Stimulated activated CD8-positive, alpha-beta memory T cell treated with anti-CD3 and anti-CD28 coated beads, Interleukin-15, amount 100 ng/mL, for 4 hours (primary cell): ENCODE data around the gene CFAP65.

Experiments
- DNase-seq, 2 donors: peaks; one replicate each; pipeline ENCODE4 v3.0.0-alpha.2; 2020; ENCODE audit warnings: low read depth in 2 of 2

CFAP65 gene

GRCh38 chr2:219030177-219030940, 11.0 kb downstream of the CFAP65 start:
- DNase-seq, result no peak

DNA sequence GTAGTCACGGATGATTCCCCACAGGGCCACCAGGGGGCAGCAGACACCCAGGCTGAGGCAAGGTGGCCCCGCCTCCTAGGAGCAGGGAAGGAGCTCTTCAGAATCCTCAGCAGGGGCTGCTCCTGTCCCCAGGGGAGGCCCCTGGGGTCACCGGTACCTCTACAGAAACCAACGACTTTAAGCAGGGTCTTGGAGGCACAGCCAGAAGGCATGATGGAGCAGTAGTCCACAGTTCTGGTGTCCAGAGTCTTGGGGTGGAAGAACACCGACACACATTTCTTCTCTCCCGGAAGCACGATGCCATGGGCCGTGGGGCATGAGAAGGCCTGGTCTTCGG, 11.5 kb downstream of the CFAP65 start:
- DNase-seq, result peak; percentile 37 to 49

DNA sequence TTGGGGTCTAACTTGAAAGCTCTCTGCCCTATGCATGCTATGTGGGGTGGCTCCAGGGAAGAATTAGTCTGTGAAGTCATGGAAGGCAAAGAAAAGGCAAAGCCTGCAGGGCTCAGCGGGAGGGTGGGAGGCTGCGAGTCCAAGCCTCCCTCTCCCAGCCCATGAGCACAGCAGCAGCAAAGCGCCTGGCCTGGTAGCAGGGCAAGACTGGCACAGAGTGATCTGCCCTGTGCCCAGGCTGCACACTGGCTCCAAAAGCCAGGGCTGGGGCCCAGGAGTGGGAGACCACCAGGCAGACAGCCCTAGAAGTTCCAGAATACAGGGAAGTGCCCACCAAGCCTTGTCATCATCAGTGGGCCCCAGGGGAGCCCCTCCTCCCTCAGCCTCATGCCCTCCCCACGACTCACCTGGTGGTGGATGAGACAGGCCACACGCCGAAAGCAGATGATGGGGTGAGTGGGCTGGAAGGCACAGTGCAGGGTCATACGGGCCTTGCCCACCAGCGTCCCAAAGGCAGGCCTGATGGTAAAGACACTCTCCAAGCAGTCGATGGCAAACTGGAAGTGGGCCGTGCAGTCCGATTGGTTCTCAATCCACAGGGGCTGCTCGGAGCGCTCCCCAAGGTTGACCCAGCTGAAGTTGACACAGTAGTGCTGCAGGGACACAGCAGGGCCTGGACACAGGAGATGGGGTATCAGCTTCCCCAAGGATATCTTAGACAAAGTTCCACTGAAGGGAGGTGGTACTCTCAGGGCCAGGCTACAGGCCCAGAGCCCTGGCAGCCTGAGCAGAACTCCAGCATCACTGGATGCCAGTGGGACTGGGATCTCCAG, 12.1 kb downstream of the CFAP65 start:
- no peak for DNase-seq

DNA sequence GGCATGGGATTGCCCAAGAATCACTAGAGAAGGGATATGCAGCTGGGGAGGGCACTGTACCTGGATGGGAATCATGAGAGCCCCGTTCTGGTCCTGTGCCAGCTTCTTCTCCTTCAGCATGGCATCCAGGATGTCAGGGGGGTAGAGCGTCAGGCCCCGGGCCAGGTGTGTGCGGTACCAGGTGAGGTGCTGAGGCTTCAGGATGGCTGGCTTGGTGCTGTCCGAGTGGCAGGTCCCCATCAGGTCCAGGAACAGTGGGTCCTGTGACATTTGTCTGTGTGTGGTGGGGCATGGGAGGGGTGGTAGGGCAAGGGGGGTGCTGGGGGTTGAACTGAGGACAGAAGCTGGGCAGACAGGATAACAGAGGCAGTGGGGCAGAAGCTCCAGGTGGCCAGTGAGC, 13.2 kb downstream of the CFAP65 start:
- no peak for DNase-seq

DNA sequence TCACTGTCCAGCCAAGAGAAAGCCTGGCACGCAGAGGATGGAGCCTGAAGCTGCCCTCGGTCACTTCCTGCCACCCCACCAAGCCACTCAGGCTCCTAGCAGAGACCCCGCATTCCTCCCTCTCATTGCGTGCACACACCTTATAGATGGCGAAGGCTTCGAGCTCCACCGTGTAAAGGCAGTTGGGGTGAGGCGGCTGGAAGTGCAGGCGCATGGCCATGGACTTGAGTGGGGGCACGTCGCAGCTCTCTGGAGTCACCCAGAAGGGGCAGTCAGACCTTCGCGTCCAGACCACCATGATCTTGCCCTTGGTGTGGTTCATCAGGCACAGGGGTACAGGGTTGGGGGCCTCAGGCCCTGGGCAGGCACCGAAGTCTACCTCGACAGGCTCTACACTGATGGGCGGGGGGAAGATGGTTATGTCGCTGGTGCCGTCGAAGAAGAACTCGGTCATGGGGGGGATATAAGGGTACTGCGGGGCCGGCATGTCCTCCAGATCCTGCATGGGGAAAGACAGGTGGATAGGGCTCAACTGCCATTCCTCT, 13.7 kb downstream of the CFAP65 start:
- DNase-seq, result no peak

- DNase-seq, result no peak
Observed at GRCh38 chr2:219026946-219027345, 14.4 kb downstream of the CFAP65 start.

DNA sequence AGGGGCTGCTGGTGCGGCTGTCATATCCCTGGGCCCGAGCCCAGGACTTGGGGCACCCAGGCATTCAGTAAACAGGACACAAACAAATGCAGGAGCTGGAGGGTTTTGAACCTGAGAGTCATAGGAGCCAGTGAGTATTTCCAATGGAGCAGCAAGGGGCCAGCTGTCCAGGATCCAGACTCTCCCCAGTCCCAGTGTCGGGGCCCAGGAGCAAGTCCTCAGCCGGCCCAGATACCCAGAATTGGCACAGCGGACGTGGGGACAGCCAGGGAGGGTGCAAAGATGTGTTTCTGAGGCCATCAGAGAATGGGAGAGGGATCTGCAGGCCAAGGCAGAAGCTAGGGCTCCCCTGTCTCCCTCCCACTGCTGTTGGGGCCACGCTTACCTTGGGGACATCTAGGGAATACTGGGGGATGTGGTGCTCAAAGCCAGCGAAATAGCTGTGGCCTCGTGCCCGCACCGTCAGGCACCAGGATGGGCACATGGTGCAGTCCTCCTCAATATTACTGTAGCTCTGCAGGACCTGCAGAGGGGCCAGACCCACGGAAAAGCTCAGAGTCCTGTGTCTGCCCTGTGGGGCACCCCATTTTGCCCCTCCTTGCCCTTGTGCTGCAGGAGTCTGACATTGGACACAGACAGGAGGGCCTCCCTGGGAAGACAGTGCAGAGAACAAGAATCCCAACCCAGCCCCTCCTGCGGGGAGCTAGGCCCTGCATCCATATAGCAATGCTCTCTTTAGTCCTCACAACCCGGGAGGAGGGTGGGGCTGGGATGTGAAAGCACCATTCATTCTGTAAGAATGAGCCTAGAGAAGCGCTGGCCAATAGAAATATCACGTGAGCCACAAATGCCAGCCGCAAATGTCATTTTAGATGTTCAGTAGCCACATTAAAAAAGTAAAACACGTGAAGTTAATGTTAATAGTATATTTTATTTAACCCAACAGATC, 15.4 kb downstream of the CFAP65 start:
- no peak for DNase-seq

- DNase-seq, result no peak
Observed at GRCh38 chr2:219024059-219024458, 17.3 kb downstream of the CFAP65 start.

GRCh38 chr2:219023045-219023605, 18.2 kb downstream of the CFAP65 start:
- no peak for DNase-seq

DNA sequence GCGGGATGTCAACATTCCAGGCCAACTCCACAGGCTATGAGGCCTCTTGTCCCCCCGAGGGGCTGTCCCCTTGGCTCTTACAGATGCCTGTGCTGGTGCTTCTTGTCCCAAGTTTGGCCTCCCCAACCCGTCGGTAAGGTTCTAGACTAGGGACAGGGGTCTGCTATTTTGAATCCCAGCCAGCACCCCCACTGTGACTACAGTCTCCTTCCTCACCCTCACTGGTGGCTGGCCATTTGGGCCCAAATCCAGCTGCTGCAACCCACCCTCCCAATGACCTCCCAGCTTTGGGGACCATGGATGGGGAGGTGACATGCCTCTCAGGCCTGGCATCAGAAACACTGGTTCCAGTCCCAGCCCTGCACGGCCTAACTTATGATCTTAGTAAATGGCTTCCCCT, 18.7 kb downstream of the CFAP65 start:
- DNase-seq, result no peak

- DNase-seq, result no peak
Observed at GRCh38 chr2:219022041-219022440, 19.3 kb downstream of the CFAP65 start.

GRCh38 chr2:219021591-219021990, 19.7 kb downstream of the CFAP65 start:
- no peak for DNase-seq

DNA sequence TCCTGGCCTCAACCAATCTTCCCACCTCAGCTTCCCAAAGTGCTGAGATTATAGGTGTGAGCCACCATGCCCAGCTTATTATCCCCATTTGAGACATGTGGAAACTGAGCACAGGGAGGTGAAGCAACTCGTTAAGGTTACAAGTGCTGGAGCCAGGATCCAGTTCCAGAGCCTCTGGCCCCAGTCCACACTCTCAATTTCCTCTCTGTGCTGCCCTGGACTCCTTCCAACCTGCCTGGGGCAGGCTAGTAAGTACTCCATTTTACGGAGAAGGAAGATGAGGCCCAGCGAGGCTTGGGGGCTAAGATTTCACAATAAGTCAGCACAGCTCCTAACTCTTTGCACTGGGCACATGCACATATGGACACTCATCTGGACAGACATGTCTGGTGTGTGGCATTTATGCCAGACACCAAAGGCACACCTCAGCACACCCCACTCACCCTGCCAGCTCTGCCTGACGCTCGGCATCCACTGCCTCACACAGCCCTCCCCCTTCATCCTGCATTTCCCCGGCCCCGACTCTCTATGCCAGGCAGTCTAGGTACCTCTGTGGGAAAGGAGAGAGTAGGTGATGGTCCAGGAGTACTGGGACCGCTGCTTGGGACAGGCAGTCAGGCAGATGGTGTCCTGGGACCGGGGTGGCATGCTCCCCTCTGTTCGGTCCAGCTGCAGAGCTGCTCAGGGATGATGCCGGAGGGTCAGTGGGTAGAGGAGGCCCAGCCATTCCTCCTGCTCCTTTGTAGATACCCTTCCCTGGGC, 20.5 kb downstream of the CFAP65 start:
- DNase-seq, result no peak

DNA sequence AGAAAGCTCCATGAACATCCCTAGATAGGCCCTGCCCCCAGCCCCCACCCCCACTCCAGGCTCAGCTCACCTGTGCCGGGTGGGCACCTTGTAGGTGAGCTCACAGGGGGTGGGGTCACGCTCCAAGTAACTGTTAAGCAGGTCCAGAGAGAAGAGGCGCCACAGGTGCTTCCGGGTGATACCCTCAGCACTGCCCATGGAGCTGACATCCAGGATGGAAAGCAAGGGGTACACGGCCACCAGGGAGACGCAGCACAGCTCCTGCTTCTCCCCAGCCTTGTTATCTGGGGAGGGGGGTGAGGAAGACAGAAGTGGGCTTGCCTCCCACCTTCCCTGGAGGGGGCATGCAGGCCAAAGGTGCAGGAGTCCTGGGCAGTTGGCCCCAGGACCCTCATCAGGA, 21.9 kb downstream of the CFAP65 start:
- no peak for DNase-seq

- DNase-seq, result no peak
Observed at GRCh38 chr2:219018726-219019125, 22.6 kb downstream of the CFAP65 start.

- DNase-seq, result no peak
Observed at GRCh38 chr2:219018286-219018685, 23.0 kb downstream of the CFAP65 start.

DNA sequence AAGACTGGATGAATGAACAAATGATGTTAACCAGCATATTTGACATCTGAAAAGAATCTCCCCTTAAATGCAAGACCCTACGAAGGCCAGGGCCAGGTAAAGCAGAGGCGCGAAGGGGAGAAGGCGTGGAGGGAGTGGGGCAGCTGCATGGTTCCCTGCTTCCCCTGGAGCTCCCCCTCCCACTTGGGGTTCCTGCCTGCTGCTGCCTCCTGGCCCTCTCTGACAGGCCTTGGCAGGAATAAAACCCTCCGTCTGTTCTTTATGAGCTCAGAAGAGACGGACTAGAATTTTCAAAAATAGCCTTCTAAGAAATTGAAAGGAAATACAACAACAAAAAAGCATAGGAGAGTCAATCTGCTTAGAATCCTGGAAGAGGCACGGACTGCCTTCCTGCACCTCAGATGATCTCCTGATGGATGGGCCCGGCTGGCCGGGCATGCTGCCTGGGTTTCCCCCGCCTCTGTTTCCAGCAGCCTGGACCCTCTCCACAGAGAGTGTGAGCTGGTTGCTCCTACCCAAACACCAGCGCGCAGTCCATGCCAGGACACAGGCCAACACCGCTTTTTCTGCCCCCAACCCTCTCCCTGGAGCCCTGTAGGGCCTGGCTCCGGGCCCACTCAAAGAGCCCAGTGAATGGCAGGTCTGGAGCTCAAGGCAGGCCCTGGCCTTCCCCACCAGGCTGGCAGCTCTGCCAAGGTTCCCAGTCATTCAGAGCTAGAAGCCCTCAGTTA, 23.9 kb downstream of the CFAP65 start:
- no peak for DNase-seq

GRCh38 chr2:219016721-219017120, 24.6 kb downstream of the CFAP65 start:
- no peak for DNase-seq

DNA sequence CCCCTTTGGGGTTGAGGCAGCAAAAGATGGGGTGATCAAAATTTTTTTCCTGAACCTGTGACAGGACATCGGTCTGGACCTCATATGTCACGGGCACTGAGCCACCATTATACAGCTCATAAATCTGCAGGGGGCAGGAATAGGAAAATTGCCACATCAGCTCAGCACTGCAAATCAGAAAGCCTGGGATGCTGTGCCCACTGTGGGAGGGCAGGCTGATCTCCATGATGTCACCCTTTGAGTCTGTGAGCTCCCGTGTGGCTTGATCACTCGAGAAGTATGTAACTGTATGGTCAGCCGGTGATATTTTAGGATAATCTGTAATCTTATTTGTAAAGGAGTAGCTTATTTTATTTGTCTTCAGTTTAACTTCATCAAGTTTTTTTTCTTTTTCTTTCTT, 30.4 kb downstream of the CFAP65 start:
- no peak for DNase-seq

- no peak for DNase-seq
Observed at GRCh38 chr2:219010162-219010756, 31.1 kb downstream of the CFAP65 start.
